Activated naive CD4-positive, alpha-beta T cell treated with anti-CD3 and anti-CD28 coated beads for 36 hours (primary cell): ENCODE results near the gene EPHA4. TPM values are rescaled to one million over a fixed set of nuclear protein-coding genes. Genes with fewer than 3 reads are reported as not detected.

Experiments
- CTCF ChIA-PET: fragments of 350-600 bp; sonication (Branson Sonifier 250); formaldehyde crosslinking; loops from one replicate; lab custom pipeline; 2021; ENCODE audit warnings: antibody characterized with exemption; lab: Charles Lee
- DNase-seq: peaks from one replicate; pipeline ENCODE4 v3.0.0-alpha.2; 2020
- H3K27ac Mint-ChIP-seq: one replicate; pipeline ENCODE4 v1.8.0; 2021; ENCODE audit warnings: mild to moderate bottlenecking, mixed read lengths
- H3K27me3 Mint-ChIP-seq: one replicate; pipeline ENCODE4 v1.8.0; 2021; ENCODE audit warnings: low read depth, mixed read lengths
- H3K36me3 Mint-ChIP-seq: one replicate; pipeline ENCODE4 v1.8.0; 2021; ENCODE audit warnings: low read depth, mixed read lengths
- H3K4me1 Mint-ChIP-seq: one replicate; pipeline ENCODE4 v1.8.0; 2021; ENCODE audit warnings: low read depth, mixed read lengths
- H3K4me3 Mint-ChIP-seq: one replicate; pipeline ENCODE4 v1.8.0; 2021; ENCODE audit warnings: mild to moderate bottlenecking, moderate library complexity, mixed read lengths
- H3K9me3 Mint-ChIP-seq: one replicate; pipeline ENCODE4 v1.8.0; 2021; ENCODE audit warnings: mixed read lengths
- intact Hi-C: fragments of 100-400 bp; cut with micrococcal nuclease; formaldehyde crosslinking; loops from one replicate; pipeline ENCODE4 v1.15.1; 2023
- total RNA-seq, 2 experiments: library from RNA; stranded (reverse); gene quantifications; one replicate each; pipeline ENCODE4 v1.2.3, GENCODE V29; 2021

EPHA4 gene
- total RNA-seq, 2 experiments from 2014 or later = 1.3 to 3.0 TPM

GRCh38 chr2:221495731-221496130 lies 76.4 kb downstream of the EPHA4 start:
- DNase-seq = no peak
- peaks cover 2% of the 10 kb centered on the region for H3K36me3 Mint-ChIP-seq
- CTCF ChIA-PET = interaction anchor here (0.7 kb wide), 1 partner anchor 82 kb away, joined by 3 read pairs; no protein-coding TSS in a partner anchor

DNA sequence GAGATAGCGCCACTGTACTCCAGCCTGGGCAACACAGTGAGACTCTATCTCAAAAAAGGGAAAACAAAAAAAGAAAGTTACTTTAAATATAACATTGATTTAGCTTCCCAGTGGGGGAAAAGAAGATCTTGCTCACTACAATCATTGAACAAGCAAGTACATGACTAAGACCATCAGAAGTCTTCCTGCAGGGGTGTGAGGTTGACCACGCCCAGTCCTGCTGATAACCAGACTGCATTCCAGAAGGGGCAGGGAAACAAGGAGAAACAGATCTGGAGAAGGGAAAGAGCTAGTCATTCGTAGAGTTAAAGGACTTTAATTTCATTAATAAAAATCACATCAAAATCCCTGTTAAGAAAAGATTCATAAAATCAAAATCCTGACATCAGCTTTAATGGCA lies 77.5 kb downstream of the EPHA4 start:
- no peak for DNase-seq
- Mint-ChIP-seq H3K27ac (no peak overlapping the region), H3K4me1 (no peaks in the 10 kb centered on the region), H3K9me3 (no peaks in the 10 kb centered on the region), H3K27me3 (no peaks in the 10 kb centered on the region), H3K36me3 (peaks cover 2% of the 10 kb centered on the region), H3K4me3 (no peak overlapping the region)
- intact Hi-C loops = no loop called here
- CTCF ChIA-PET = interaction anchor here (0.6 kb wide), 1 partner anchor 110 kb away, joined by 7 read pairs; no protein-coding TSS in a partner anchor

More at GRCh38 chr2:221495731-221496130, 76.4 kb downstream of the EPHA4 start:
- Mint-ChIP-seq H3K9me3 (no peaks in the 10 kb centered on the region), H3K27me3 (no peaks in the 10 kb centered on the region), H3K27ac (no peak overlapping the region), H3K4me3 (no peak overlapping the region), H3K4me1 (no peaks in the 10 kb centered on the region)
- intact Hi-C loops = no loop called here

GRCh38 chr2:221493391-221493790 lies 78.7 kb downstream of the EPHA4 start:
- intact Hi-C loops = no loop called here

GRCh38 chr2:221492636-221493035 lies 79.5 kb downstream of the EPHA4 start:
- no peak for DNase-seq
- no peak overlapping the region for H3K4me3 Mint-ChIP-seq

More at GRCh38 chr2:221493391-221493790, 78.7 kb downstream of the EPHA4 start:
- CTCF ChIA-PET = no interaction called here
- Mint-ChIP-seq H3K36me3 (peaks cover 2% of the 10 kb centered on the region), H3K9me3 (no peaks in the 10 kb centered on the region), H3K27ac (no peak overlapping the region), H3K27me3 (no peaks in the 10 kb centered on the region), H3K4me1 (no peaks in the 10 kb centered on the region), H3K4me3 (no peak overlapping the region)
- no peak for DNase-seq

GRCh38 chr2:221490506-221491060 lies 81.5 kb downstream of the EPHA4 start:
- CTCF ChIA-PET = no interaction called here
- Mint-ChIP-seq H3K27me3 (no peaks in the 10 kb centered on the region), H3K9me3 (no peaks in the 10 kb centered on the region), H3K4me1 (no peaks in the 10 kb centered on the region), H3K36me3 (peaks cover 2% of the 10 kb centered on the region), H3K4me3 (no peak overlapping the region), H3K27ac (no peak overlapping the region)
- intact Hi-C loops = no loop called here
- no peak for DNase-seq

More at GRCh38 chr2:221492636-221493035, 79.5 kb downstream of the EPHA4 start:
- peaks cover 2% of the 10 kb centered on the region for H3K36me3 Mint-ChIP-seq
- CTCF ChIA-PET = no interaction called here
- no peaks in the 10 kb centered on the region for H3K9me3 Mint-ChIP-seq
- H3K27me3 Mint-ChIP-seq = no peaks in the 10 kb centered on the region
- H3K4me1 Mint-ChIP-seq = no peaks in the 10 kb centered on the region
- intact Hi-C loops = no loop called here
- no peak overlapping the region for H3K27ac Mint-ChIP-seq

GRCh38 chr2:221488136-221488807 lies 83.8 kb downstream of the EPHA4 start:
- Mint-ChIP-seq H3K36me3 (peaks cover 2% of the 10 kb centered on the region), H3K27ac (no peak overlapping the region), H3K27me3 (no peaks in the 10 kb centered on the region), H3K4me1 (no peaks in the 10 kb centered on the region), H3K4me3 (no peak overlapping the region), H3K9me3 (no peaks in the 10 kb centered on the region)
- DNase-seq = no peak
- intact Hi-C loops = no loop called here
- CTCF ChIA-PET = no interaction called here

- CTCF ChIA-PET = no interaction called here
These were observed 86.0 kb downstream of the EPHA4 start for GRCh38 chr2:221486106-221486505.

DNA sequence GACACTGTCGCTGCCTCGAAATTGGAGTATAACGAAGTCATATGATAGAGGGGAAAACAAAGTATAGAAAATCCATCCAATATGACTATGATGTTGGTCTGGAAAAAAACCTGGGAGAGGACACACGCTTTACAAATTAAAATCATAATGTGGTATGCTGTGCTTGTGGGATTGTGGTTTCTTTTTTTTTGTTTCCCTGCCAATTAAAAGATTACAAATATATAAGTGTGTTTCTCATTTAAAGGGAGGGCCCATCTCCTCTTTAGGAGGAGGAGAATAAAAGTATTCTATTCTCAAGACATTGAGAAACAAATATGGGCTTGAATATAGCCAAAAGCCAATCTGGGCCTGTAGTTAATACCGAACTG lies 86.6 kb downstream of the EPHA4 start:
- no peaks in the 10 kb centered on the region for H3K4me1 Mint-ChIP-seq
- H3K36me3 Mint-ChIP-seq = no peaks in the 10 kb centered on the region
- intact Hi-C loops = no loop called here
- H3K4me3 Mint-ChIP-seq = no peak overlapping the region
- no peak overlapping the region for H3K27ac Mint-ChIP-seq
- CTCF ChIA-PET = no interaction called here
- no peaks in the 10 kb centered on the region for H3K27me3 Mint-ChIP-seq
- no peak for DNase-seq
- no peaks in the 10 kb centered on the region for H3K9me3 Mint-ChIP-seq

More at GRCh38 chr2:221486106-221486505, 86.0 kb downstream of the EPHA4 start:
- intact Hi-C loops = no loop called here
- DNase-seq = no peak
- Mint-ChIP-seq H3K4me1 (no peaks in the 10 kb centered on the region), H3K4me3 (no peak overlapping the region), H3K27ac (no peak overlapping the region), H3K36me3 (no peaks in the 10 kb centered on the region), H3K27me3 (no peaks in the 10 kb centered on the region), H3K9me3 (no peaks in the 10 kb centered on the region)

GRCh38 chr2:221484761-221485502 lies 87.2 kb downstream of the EPHA4 start:
- no peak for DNase-seq
- CTCF ChIA-PET = no interaction called here
- H3K27ac Mint-ChIP-seq = no peak overlapping the region
- no peaks in the 10 kb centered on the region for H3K36me3 Mint-ChIP-seq
- no peaks in the 10 kb centered on the region for H3K27me3 Mint-ChIP-seq
- no peak overlapping the region for H3K4me3 Mint-ChIP-seq
- no peaks in the 10 kb centered on the region for H3K9me3 Mint-ChIP-seq
- no peaks in the 10 kb centered on the region for H3K4me1 Mint-ChIP-seq
- intact Hi-C loops = no loop called here

DNA sequence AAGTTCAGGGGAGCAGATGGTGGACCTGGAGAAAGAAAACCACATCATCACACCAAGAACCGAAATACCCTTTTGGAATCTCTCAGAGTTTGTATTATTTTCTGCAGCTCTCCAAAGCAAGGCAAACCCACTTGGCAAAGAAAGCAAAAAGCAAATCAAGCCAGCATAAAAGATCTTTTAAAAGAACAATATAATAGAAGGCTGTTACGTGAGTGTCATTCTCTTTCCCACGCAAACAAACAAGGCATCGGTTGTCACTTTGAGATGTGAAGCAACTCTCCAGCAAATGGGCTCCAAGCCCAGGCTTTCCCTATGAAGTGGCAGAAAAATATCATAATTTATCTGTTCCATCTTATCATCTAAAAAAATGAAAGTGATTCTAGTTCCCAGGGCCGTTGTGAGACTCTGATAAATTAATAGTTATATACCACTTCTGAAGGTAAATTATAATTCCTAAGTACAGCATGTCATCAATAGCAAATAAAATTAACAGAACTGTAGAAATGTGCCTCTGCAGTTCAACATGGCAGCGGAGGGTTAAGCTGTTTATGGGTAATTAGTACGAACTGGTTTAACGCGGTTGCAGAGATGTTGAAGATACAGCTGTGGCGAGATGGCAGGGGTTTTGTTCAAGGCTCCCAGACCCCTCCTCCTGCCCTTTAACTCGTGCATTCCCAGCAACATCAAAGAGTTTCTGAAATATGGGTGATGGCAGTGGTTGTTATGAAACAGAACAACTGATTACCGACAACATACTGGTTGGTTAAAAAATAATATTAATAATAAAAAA lies 89.2 kb downstream of the EPHA4 start:
- intact Hi-C loops = no loop called here
- no peak for DNase-seq
- H3K9me3 Mint-ChIP-seq = no peaks in the 10 kb centered on the region
- no peaks in the 10 kb centered on the region for H3K36me3 Mint-ChIP-seq
- no peak overlapping the region for H3K4me3 Mint-ChIP-seq
- no peaks in the 10 kb centered on the region for H3K27me3 Mint-ChIP-seq
- no peaks in the 10 kb centered on the region for H3K4me1 Mint-ChIP-seq
- no peak overlapping the region for H3K27ac Mint-ChIP-seq
- CTCF ChIA-PET = no interaction called here

DNA sequence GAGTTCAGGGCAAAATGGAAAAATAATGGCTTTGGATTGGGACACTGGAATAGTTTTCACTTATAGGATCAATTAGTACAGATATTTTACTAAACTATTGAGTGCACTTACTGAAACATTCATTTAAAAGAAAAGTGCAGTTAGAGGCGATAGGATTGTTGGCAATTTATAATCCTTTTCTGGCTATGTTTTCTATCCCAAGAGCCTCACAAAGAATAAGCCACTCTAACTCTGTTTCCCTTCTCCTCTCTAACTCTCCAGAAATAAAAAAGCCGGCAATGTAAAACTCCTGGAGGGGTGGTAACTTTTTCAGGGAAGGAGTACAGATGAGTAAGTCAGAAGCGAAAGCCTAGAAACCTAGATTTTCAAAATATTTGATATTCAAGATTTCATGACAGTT lies 91.3 kb downstream of the EPHA4 start:
- intact Hi-C loops = no loop called here
- DNase-seq = no peak
- CTCF ChIA-PET = no interaction called here
- Mint-ChIP-seq H3K36me3 (no peaks in the 10 kb centered on the region), H3K27me3 (no peaks in the 10 kb centered on the region), H3K9me3 (no peaks in the 10 kb centered on the region), H3K4me3 (no peak overlapping the region), H3K27ac (no peak overlapping the region), H3K4me1 (no peaks in the 10 kb centered on the region)

GRCh38 chr2:221480163-221480562 lies 91.9 kb downstream of the EPHA4 start:
- CTCF ChIA-PET = interaction anchor here (0.6 kb wide), 1 partner anchor 155 kb away, joined by 4 read pairs; no protein-coding TSS in a partner anchor
- no peaks in the 10 kb centered on the region for H3K4me1 Mint-ChIP-seq
- no peak for DNase-seq
- no peak overlapping the region for H3K4me3 Mint-ChIP-seq
- H3K9me3 Mint-ChIP-seq = no peaks in the 10 kb centered on the region
- H3K27ac Mint-ChIP-seq = no peak overlapping the region
- no peaks in the 10 kb centered on the region for H3K27me3 Mint-ChIP-seq
- H3K36me3 Mint-ChIP-seq = no peaks in the 10 kb centered on the region
- intact Hi-C loops = no loop called here
